ENCODE data around the gene FBXL16.

DNA sequence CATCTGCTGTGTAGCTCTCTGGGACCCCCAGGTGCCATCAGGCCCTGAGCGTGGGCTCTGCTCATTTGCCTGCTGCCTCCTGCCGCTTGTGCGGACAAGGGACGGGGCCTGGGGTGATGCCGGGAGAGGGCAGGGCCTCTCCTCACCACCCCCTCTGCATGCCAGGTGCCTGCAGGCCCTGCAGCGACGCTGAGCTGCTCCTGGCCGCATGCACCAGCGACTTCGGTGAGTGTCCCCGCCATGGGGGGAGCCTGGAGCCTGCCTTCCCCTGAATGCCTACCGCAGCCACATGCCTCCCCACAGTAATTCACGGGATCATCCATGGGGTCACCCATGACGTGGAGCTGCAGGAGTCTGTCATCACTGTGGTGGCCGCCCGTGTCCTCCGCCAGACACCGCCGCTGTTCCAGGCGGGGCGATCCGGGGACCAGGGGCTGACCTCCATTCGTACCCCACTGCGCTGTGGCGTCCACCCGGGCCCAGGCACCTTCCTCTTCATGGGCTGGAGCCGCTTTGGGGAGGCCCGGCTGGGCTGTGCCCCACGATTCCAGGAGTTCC lies 11.2 kb upstream of the FBXL16 start:
- TF ChIP-seq POLR2AphosphoS5 (IDR thresholded peaks at IDR 0.05; ENCODE audit: low read depth, low read length), result no peak
- no peak for TF ChIP-seq POLR2A (IDR thresholded peaks at IDR 0.05; ENCODE audit: low read depth, low read length)
- TF ChIP-seq TAF1 (IDR thresholded peaks at IDR 0.05; ENCODE audit: borderline replicate concordance, low read depth, low read length), result no peak
